ENCODE results near the gene PGM1. TPM values are rescaled to one million over a fixed set of nuclear protein-coding genes. Genes with fewer than 3 reads are reported as not detected.

Gene PGM1
- total and polyA plus RNA-seq, 9 of the 15 experiments (the other 6 are each of a cell fraction or from before 2014, with no cell fraction given) = 0.03 to 0.31 (median 0.09) TPM; not detected in 5

DNA sequence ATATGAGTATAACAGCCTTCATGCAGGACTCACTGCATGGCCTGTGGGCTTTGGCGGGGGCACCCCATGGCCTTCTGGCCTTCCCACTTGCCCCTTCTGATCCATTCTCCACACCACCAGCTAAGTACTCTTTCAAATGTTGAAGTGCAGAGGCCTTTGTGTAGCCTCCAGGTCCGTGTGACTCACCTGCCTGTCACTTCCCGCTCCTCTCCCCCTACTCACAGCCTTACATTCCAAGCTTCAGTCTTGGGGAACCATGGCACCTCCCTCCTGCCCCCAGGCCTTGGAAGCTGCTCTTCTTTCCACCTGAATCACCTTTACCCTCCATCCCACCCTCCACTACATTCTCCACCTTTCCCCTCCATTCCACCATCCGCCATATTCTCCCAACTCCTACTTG is 69.6 kb downstream of the PGM1 start:
- no peak overlapping the region for H3K4me3 ChIP-seq
- H3K4me2 ChIP-seq (ENCODE audit: insufficient read depth, low read length) = no peak overlapping the region
- no TSS peak for BruUV-seq (replicated peaks)
- H3K9me1 ChIP-seq (ENCODE audit: control insufficient read depth, insufficient read depth, low read length) = no peaks in the 10 kb centered on the region
- H3K4me1 ChIP-seq (replicated peaks in 1 of 2; ENCODE audit: control insufficient read depth in 2 of 2, insufficient read depth in 2 of 2, low read length in 2 of 2) = no peaks in the 10 kb centered on the region
- TF ChIP-seq CBX8 (IDR thresholded peaks at IDR 0.05; ENCODE audit: borderline replicate concordance, extremely low read depth, low read depth, low read length, poor library complexity, severe bottlenecking) (no peak), HMGN3 (IDR thresholded peaks at IDR 0.05; ENCODE audit: borderline replicate concordance, extremely low read depth, insufficient read length, low read depth, low read length) (no peak), TBP (optimal IDR thresholded peaks at IDR 0.05; ENCODE audit: low read depth, low read length) (no peak), ZBTB7A (IDR thresholded peaks at IDR 0.05; ENCODE audit: borderline replicate concordance, control insufficient read depth, low read depth, low read length) (no peak), CC2D1A (IDR thresholded peaks at IDR 0.05) (no peak), SP2 (IDR thresholded peaks at IDR 0.05; ENCODE audit: extremely low read depth, low read depth, low read length, poor library complexity, severe bottlenecking) (no peak), ZNF408 (CRISPR knock-in tag; IDR thresholded peaks at IDR 0.05; ENCODE audit: low read depth) (no peak), NUFIP1 (IDR thresholded peaks at IDR 0.05; ENCODE audit: partially characterized antibody) (no peak), JUND (IDR thresholded peaks at IDR 0.05; ENCODE audit: borderline replicate concordance, low read depth, low read length) (no peak), JUND (tag; IDR thresholded peaks at IDR 0.05; ENCODE audit: borderline replicate concordance, low read depth, low read length) (no peak), ZNF3 (CRISPR knock-in tag; IDR thresholded peaks at IDR 0.05) (no peak), ADNP (tag; IDR thresholded peaks at IDR 0.05) (no peak)
- TF ChIP-seq, protein P1, sequence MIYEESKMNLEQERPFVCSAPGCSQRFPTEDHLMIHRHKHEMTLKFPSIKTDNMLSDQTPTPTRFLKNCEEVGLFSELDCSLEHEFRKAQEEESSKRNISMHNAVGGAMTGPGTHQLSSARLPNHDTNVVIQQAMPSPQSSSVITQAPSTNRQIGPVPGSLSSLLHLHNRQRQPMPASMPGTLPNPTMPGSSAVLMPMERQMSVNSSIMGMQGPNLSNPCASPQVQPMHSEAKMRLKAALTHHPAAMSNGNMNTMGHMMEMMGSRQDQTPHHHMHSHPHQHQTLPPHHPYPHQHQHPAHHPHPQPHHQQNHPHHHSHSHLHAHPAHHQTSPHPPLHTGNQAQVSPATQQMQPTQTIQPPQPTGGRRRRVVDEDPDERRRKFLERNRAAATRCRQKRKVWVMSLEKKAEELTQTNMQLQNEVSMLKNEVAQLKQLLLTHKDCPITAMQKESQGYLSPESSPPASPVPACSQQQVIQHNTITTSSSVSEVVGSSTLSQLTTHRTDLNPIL (CRISPR knock-in tag; IDR thresholded peaks at IDR 0.05) = no peak
- TF ChIP-seq, protein P2, sequence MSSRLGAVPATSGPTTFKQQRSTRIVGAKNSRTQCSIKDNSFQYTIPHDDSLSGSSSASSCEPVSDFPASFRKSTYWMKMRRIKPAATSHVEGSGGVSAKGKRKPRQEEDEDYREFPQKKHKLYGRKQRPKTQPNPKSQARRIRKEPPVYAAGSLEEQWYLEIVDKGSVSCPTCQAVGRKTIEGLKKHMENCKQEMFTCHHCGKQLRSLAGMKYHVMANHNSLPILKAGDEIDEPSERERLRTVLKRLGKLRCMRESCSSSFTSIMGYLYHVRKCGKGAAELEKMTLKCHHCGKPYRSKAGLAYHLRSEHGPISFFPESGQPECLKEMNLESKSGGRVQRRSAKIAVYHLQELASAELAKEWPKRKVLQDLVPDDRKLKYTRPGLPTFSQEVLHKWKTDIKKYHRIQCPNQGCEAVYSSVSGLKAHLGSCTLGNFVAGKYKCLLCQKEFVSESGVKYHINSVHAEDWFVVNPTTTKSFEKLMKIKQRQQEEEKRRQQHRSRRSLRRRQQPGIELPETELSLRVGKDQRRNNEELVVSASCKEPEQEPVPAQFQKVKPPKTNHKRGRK (tag; IDR thresholded peaks at IDR 0.05) = no peak
- TF ChIP-seq, protein P3, sequence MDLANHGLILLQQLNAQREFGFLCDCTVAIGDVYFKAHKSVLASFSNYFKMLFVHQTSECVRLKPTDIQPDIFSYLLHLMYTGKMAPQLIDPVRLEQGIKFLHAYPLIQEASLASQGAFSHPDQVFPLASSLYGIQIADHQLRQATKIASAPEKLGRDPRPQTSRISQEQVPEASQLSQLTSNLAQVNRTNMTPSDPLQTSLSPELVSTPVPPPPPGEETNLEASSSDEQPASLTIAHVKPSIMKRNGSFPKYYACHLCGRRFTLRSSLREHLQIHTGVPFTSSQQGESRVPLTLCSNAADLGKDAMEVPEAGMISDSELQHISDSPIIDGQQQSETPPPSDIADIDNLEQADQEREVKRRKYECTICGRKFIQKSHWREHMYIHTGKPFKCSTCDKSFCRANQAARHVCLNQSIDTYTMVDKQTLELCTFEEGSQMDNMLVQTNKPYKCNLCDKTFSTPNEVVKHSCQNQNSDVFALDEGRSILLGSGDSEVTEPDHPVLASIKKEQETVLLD (IDR thresholded peaks at IDR 0.05) = no peak
- TF ChIP-seq, protein P4, sequence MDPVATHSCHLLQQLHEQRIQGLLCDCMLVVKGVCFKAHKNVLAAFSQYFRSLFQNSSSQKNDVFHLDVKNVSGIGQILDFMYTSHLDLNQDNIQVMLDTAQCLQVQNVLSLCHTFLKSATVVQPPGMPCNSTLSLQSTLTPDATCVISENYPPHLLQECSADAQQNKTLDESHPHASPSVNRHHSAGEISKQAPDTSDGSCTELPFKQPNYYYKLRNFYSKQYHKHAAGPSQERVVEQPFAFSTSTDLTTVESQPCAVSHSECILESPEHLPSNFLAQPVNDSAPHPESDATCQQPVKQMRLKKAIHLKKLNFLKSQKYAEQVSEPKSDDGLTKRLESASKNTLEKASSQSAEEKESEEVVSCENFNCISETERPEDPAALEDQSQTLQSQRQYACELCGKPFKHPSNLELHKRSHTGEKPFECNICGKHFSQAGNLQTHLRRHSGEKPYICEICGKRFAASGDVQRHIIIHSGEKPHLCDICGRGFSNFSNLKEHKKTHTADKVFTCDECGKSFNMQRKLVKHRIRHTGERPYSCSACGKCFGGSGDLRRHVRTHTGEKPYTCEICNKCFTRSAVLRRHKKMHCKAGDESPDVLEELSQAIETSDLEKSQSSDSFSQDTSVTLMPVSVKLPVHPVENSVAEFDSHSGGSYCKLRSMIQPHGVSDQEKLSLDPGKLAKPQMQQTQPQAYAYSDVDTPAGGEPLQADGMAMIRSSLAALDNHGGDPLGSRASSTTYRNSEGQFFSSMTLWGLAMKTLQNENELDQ (CRISPR knock-in tag; IDR thresholded peaks at IDR 0.05; ENCODE audit: borderline replicate concordance) = no peak
- no peak overlapping the region for H2AFZ ChIP-seq (ENCODE audit: low read depth, low read length)
- FAIRE-seq (no peak), ATAC-seq (no peak), DNase-seq (ENCODE audit: extremely low read depth in 1 of 4, low spot score in 3 of 4) (no peak)
- WGBS (ENCODE audit: insufficient coverage, low coverage, missing lambda C conversion rate) = 0% methylated on average over 4 of the region's 4 CpGs
- H4K20me1 ChIP-seq (replicated peaks; ENCODE audit: control insufficient read depth, insufficient read depth, low read length) = no peaks in the 10 kb centered on the region
- in situ Hi-C loops (cut with MboI) (no loop called here), intact Hi-C loops (cut with micrococcal nuclease) (no loop called here)
- POLR2A ChIA-PET = no interaction called here
- no peaks in the 10 kb centered on the region for H3K9me3 ChIP-seq (replicated peaks; ENCODE audit: control insufficient read depth, insufficient read depth, low read depth, low read length)
- CTCF ChIA-PET (ENCODE audit: low intra/inter-chr PET ratio) = no interaction called here
- H3K9ac ChIP-seq (ENCODE audit: insufficient read depth in 1 of 2, low read depth in 2 of 2, low read length in 2 of 2) = no peak overlapping the region
- H3K27me3 ChIP-seq (ENCODE audit: control insufficient read depth in 2 of 2, insufficient read depth in 2 of 2, low read length in 2 of 2) = peaks cover 6 to 10% of the 10 kb centered on the region in 2 experiments; a peak in 3 of 5 replicates
- no peak overlapping the region for H3K27ac ChIP-seq (ENCODE audit: extremely low read depth, low read depth, low read length)
- no peaks in the 10 kb centered on the region for H3K79me2 ChIP-seq (ENCODE audit: control insufficient read depth, insufficient read depth, low read length)
- no peaks in the 10 kb centered on the region for H3K36me3 ChIP-seq (ENCODE audit: control insufficient read depth, insufficient read depth, low read length)

Measured in K562 (cell line).